ENCODE data around the gene CSMD2.
A peak's percentile ranks its signal among the peaks of the same experiment; 100 is the strongest.

The CSMD2 gene

DNA sequence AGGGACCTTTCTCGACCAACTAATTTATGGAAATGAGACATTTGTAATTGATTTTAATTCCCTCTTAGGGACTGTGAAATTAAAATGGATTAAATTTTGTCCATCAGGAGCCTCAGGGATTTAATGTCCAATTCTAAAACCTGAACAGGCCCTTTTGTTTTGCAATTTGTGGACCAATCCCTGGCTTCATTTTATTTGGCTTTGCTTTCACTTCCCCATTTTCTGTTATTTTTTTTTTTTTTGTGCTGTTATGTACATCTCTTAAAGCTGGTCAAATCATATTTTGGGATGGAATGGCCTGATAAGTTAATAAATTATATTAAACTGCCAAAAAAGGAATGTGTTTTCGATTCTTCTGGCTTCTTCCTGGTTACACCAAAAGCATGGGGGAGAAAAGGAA lies 663.7 kb downstream of the CSMD2 start:
- no peak for TF ChIP-seq POLR2A (IDR thresholded peaks at IDR 0.05; ENCODE audit: low read depth, low read length)
- TF ChIP-seq TAF1 (IDR thresholded peaks at IDR 0.05; ENCODE audit: borderline replicate concordance, low read depth, low read length) = no peak
- no peak for TF ChIP-seq POLR2AphosphoS5 (IDR thresholded peaks at IDR 0.05; ENCODE audit: low read depth, low read length)

DNA sequence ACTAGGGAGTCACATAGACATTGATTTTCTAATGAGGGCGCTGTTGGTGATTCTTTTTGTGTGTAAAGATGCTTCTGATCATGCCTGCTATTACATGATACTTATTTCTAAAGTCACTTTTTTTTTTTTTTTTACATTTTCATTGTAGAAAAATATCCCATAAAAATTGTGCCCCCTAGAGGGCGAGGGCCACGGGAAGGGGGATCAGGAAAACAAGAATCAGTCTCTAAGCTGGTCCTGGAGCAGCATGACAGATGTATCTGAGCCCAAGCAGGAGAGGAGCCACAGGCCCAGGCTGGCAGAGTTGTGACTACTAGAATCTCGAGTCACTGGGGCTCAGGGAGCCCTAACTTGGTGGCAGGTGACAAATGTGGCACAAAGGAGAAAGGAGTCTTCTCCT lies 664.5 kb downstream of the CSMD2 start:
- DNase-seq (ENCODE audit: insufficient read length) (no peak), FAIRE-seq (no peak)

More for the DNA sequence above, 663.7 kb downstream of the CSMD2 start:
- DNase-seq (ENCODE audit: insufficient read length) = no peak
- FAIRE-seq = no peak

DNA sequence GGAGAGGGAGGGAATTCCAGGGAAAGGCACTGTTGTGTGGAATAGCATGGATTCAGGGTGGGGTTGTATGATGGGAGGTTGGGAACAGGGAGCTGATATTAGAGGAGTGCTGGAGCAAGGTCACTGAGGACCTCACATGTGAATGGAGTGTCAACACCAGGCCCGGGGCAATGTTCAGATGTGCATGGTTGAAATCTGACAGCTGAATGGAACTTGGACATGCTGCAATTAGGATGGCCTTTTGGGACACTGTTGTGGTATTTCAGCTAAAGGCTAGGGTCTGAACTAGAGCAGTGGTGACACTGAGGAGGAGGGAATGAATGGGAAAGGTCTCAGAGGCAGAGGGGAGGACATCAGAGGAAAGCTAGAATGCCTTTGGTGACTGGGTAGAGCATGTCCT lies 667.6 kb downstream of the CSMD2 start:
- DNase-seq (ENCODE audit: insufficient read length) = no peak
- TF ChIP-seq TAF1 (IDR thresholded peaks at IDR 0.05; ENCODE audit: borderline replicate concordance, low read depth, low read length) (no peak), POLR2A (IDR thresholded peaks at IDR 0.05; ENCODE audit: low read depth, low read length) (no peak), POLR2AphosphoS5 (IDR thresholded peaks at IDR 0.05; ENCODE audit: low read depth, low read length) (no peak)
- FAIRE-seq = no peak

More for the DNA sequence above, 664.5 kb downstream of the CSMD2 start:
- TF ChIP-seq POLR2A (IDR thresholded peaks at IDR 0.05; ENCODE audit: low read depth, low read length) = no peak
- no peak for TF ChIP-seq POLR2AphosphoS5 (IDR thresholded peaks at IDR 0.05; ENCODE audit: low read depth, low read length)
- no peak for TF ChIP-seq TAF1 (IDR thresholded peaks at IDR 0.05; ENCODE audit: borderline replicate concordance, low read depth, low read length)

DNA sequence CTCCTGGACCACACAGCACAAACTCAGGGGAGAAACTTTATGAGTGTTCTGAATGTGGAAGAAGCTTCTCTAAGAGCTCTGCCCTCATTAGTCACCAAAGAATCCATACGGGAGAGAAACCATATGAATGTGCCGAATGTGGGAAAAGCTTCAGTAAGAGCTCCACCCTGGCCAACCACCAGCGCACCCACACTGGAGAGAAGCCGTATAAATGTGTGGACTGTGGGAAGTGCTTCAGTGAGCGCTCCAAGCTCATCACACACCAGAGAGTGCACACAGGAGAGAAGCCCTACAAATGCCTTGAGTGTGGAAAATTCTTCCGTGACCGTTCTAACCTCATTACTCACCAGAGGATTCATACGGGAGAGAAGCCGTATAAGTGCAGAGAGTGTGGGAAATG lies 670.1 kb downstream of the CSMD2 start:
- no peak for TF ChIP-seq TAF1 (IDR thresholded peaks at IDR 0.05; ENCODE audit: borderline replicate concordance, low read depth, low read length)
- no peak for TF ChIP-seq POLR2AphosphoS5 (IDR thresholded peaks at IDR 0.05; ENCODE audit: low read depth, low read length)
- no peak for DNase-seq (ENCODE audit: insufficient read length)
- no peak for FAIRE-seq

DNA sequence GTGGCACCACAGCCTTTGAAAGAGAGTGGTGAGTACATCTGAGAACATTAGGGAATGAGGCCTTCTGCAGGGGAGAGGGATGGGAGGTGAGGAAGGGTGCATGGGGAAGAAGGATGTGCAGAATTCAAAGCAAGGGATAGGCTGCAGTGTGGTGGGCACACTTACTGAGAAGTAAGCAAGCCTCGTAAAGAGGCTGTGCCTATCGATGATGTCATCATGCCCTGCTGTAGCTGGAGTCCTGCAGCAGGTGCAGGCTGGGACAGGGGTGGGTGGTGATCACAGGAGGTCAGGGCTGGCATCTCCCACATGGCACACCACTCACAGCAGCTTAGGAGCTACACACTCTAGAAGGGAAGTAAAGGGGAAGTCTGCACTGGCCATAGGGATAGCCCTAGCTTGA lies 676.4 kb downstream of the CSMD2 start:
- DNase-seq (ENCODE audit: insufficient read length) (no peak), FAIRE-seq (no peak)
- TF ChIP-seq POLR2A (IDR thresholded peaks at IDR 0.05; ENCODE audit: low read depth, low read length) = no peak
- TF ChIP-seq POLR2AphosphoS5 (IDR thresholded peaks at IDR 0.05; ENCODE audit: low read depth, low read length) = no peak
- no peak for TF ChIP-seq TAF1 (IDR thresholded peaks at IDR 0.05; ENCODE audit: borderline replicate concordance, low read depth, low read length)

DNA sequence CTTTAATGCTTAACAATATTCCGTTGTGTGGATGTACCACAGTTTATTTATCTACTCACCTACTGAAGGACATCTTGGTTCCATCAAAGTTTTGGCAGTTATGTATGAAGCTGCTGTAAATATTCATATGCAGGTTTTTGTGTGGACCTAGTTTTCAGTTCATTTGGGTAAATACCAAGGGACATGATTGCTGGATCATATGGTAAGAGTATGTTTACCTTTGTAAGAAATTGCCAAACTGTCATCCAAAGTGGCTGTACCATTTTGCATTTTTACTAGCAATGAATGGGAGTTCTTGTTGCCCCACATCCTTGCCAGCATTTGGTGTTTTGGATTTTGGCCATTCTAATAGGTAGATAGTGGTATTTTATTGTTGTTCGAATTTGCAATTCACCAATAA lies 682.6 kb downstream of the CSMD2 start:
- no peak for FAIRE-seq
- TF ChIP-seq POLR2AphosphoS5 (IDR thresholded peaks at IDR 0.05; ENCODE audit: low read depth, low read length) = no peak
- no peak for TF ChIP-seq POLR2A (IDR thresholded peaks at IDR 0.05; ENCODE audit: low read depth, low read length)
- no peak for TF ChIP-seq TAF1 (IDR thresholded peaks at IDR 0.05; ENCODE audit: borderline replicate concordance, low read depth, low read length)
- DNase-seq (ENCODE audit: insufficient read length) = no peak

DNA sequence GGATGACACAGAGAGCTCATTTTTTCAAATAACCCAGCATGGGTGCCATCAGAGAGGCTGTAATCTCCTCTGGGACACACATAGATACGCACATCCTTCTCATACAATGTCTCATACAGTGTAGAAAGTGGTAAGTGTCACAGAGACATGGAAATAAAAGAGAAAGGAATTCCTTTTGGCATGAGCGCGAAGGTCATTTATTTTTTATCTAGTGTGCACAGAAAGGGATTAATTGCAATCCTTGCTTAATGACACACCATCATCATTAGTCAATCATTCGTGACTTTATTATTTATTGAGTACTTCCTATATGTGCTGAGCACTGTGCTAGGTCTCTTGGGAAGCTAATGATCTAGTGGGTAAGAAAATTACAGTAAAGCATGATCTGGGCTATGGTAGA lies 687.6 kb downstream of the CSMD2 start:
- no peak for DNase-seq (ENCODE audit: insufficient read length)
- no peak for FAIRE-seq
- TF ChIP-seq POLR2A (IDR thresholded peaks at IDR 0.05; ENCODE audit: low read depth, low read length) (no peak), TAF1 (IDR thresholded peaks at IDR 0.05; ENCODE audit: borderline replicate concordance, low read depth, low read length) (no peak), POLR2AphosphoS5 (IDR thresholded peaks at IDR 0.05; ENCODE audit: low read depth, low read length) (no peak)

DNA sequence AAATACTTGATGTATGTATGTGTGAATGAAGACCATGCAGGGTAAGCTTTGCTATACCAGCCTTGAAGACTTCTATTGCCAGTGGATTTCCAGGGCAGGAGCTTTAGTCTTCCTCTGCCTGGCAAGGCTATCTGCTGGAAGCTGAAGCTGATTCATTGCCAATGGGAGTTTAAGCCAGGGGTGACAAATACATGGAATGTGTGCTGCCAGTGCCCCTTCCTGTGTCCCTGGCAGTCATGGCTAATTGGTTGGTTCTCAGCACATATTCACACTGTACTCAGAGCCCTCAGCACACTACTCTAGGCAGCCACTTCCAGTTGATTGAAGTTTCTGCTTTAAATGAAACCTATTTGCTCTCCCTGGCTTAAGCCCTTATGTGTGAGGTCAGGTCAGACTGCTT lies 691.1 kb downstream of the CSMD2 start:
- DNase-seq (ENCODE audit: insufficient read length) (no peak), FAIRE-seq (no peak)
- TF ChIP-seq POLR2AphosphoS5 (IDR thresholded peaks at IDR 0.05; ENCODE audit: low read depth, low read length) = no peak
- TF ChIP-seq POLR2A (IDR thresholded peaks at IDR 0.05; ENCODE audit: low read depth, low read length) = no peak

DNA sequence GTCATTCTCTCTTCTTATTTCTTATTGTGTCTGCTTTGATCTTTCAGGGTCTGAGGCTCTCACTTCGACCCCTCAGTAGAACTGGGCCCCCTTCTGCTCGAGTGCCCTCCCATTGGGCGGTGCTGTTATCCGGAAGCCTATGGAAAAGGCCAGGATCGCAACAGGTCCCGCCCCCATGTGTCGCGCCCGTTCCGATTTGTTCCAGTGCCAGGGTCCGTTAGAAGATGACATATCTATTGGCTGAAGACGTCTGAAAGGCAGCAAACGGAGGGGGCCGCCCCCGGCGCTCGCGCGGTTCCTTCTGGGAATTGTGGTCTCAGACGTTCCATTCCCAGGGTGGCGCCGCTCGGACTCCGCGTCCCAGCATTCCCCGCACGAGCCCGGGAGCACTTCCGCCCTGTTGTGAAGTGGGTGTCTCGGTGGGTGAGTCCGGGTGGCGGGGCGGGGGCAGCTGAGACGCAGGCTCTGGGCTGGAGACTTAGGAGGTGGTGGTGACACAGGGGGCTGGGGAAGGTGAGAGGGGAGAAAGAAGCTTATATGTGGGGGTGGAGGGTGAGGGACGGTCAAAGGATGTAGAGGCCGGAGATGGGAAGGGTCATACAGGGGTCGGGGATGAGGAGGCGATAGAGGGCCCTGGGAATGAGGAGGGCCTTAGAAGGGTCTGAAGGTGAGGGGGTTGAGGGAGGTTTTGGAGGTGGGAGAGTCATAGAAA lies 692.6 kb downstream of the CSMD2 start, which contains the start of gene ZSCAN20:
TSS of gene ZSCAN20 (plus strand) at position 377 of the 712 bp plus-strand sequence. CDS start 6,644 bp downstream, outside the sequence.
- DNase-seq (ENCODE audit: insufficient read length) (peak; percentile 79), FAIRE-seq (peak; percentile 94)
- TF ChIP-seq POLR2AphosphoS5 (IDR thresholded peaks at IDR 0.05; ENCODE audit: low read depth, low read length) (no peak), TAF1 (IDR thresholded peaks at IDR 0.05; ENCODE audit: borderline replicate concordance, low read depth, low read length) (no peak), POLR2A (IDR thresholded peaks at IDR 0.05; ENCODE audit: low read depth, low read length) (peak; percentile 44; the same call in 1 of the 2 replicates)

DNA sequence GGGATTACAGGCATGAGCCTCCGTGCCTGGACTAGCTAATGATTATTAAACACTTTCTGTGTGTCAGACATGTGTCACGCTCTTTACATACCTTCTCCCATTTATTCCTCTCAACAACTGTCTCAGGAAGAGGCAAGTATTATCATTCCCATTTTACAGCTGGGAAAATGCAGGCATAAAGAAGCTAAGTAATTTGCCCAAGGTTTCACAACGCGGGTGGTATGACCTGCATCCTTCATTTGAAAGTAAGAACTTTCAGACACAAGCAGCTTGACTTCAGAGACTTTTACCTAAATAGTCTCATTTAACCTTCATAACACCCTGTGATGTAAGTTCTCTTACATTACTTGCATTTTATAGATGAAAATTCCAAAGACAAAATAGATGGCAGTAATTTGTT lies 693.6 kb downstream of the CSMD2 start:
- no peak for DNase-seq (ENCODE audit: insufficient read length)
- TF ChIP-seq POLR2AphosphoS5 (IDR thresholded peaks at IDR 0.05; ENCODE audit: low read depth, low read length) (no peak), POLR2A (IDR thresholded peaks at IDR 0.05; ENCODE audit: low read depth, low read length) (no peak), TAF1 (IDR thresholded peaks at IDR 0.05; ENCODE audit: borderline replicate concordance, low read depth, low read length) (no peak)
- FAIRE-seq = no peak

DNA sequence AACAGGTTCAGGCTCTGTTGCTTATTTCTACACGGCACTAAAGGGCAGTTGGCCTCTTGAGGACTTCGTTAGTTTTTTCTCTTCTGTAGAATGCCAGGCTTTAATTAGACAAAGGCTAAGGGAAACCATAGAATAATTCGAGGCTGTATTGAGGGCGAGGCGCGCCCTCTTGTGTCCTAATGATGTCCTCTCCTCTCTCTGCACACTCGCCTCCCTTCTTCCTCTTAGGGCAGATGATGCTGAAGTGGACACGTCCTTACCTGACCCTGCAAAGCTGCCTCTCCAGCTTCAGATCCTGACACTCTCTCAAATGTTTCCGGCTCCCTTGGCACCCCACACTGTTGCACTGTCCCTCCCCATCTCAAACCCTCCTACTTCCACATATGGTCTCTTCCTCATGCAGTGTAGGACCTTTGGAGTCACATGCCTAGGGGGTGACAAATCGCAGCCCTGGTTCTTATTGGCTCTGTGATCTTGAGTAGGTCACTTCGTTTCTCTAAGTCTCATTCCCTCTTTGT lies 694.5 kb downstream of the CSMD2 start:
- FAIRE-seq (peak; percentile 81), DNase-seq (ENCODE audit: insufficient read length) (peak; percentile 52)
- TF ChIP-seq TAF1 (IDR thresholded peaks at IDR 0.05; ENCODE audit: borderline replicate concordance, low read depth, low read length) (no peak), POLR2A (IDR thresholded peaks at IDR 0.05; ENCODE audit: low read depth, low read length) (no peak), POLR2AphosphoS5 (IDR thresholded peaks at IDR 0.05; ENCODE audit: low read depth, low read length) (no peak)

DNA sequence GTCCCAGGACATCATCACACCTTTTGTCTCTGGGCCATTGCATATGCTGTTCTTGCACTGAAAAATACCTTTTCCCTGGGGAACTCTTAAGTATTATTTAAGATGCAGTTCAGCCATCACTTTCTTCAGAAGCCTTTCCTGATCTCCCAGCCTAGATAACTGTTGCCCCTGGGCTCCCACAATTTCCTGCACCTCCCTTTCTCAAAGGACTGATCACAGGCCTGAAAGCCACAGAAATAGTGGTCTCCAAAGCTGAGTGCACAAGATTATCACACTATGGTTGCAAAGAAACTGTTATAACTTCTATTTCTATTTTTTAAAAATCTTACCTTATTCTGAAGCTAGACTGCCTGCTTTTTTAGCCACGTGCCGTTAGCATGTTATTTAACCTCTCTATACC lies 695.3 kb downstream of the CSMD2 start:
- DNase-seq (ENCODE audit: insufficient read length) (no peak), FAIRE-seq (no peak)
- no peak for TF ChIP-seq POLR2A (IDR thresholded peaks at IDR 0.05; ENCODE audit: low read depth, low read length)

Measured in GM12892 (cell line).